OCI-LY1 (cell line): ENCODE data around the gene TMEM37.

Source experiments
- CTCF ChIP-seq: fragments of 200-600 bp; sonication (generic), shearing (Covaris generic); IDR thresholded peaks from 2 replicates; pipeline ENCODE4 v1.5.1; 2017; ENCODE audit warnings: mild to moderate bottlenecking, antibody characterized with exemption, low read length, moderate library complexity, mixed read lengths
- EZH2 ChIP-seq: fragments of 200-600 bp; sonication (generic), shearing (Covaris generic); IDR thresholded peaks from 2 replicates; pipeline ENCODE4 v1.8.0; 2017; ENCODE audit warnings: borderline replicate concordance, mixed run types, mild to moderate bottlenecking, antibody characterized with exemption, low read length, moderate library complexity, mixed read lengths

GRCh38 chr2:119463990-119464389, 32.3 kb downstream of the TMEM37 start:
- TF ChIP-seq CTCF (no peak), EZH2 (no peak)
